HEK293 (cell line): Measurements from ENCODE around the gene RASGEF1B.

Experiments
- CTCF ChIA-PET: fragments of 350-600 bp; formaldehyde crosslinking; extraction: SDS; loops from one replicate; lab custom pipeline; 2021; ENCODE audit warnings: antibody characterized with exemption; lab: Yijun Ruan, JAX
- POLR2A ChIA-PET: fragments of 300-600 bp; formaldehyde crosslinking; extraction: SDS; loops from one replicate; lab custom pipeline; 2020; ENCODE audit warnings: antibody characterized with exemption, inconsistent platforms; lab: Yijun Ruan, JAX
- H3K27ac ChIP-seq: fragments of 200-500 bp; sonication (Bioruptor generic); 2 replicates; pipeline ENCODE4 v1.5.1; 2014; ENCODE audit warnings: low read depth, low read length, control low read depth, inconsistent platforms; ENCODE audit errors: extremely low read depth
- H3K36me3 ChIP-seq, 2 experiments: fragments of 200-500 bp in 1 of 2; sonication (Bioruptor generic) in 1 of 2; 1 replicate in 1 of 2; 2 replicates in 1 of 2; pipeline ENCODE4 v1.5.1; 2014 to 2017; ENCODE audit warnings: inconsistent platforms in 2 of 2, low read length in 2 of 2; ENCODE audit not compliant: control insufficient read depth in 2 of 2, insufficient read depth in 1 of 2
- H3K4me1 ChIP-seq: fragments of 200-500 bp; sonication (Bioruptor generic); 2 replicates; pipeline ENCODE4 v1.5.1; 2014; ENCODE audit warnings: mild to moderate bottlenecking, low read length, inconsistent platforms; ENCODE audit not compliant: control insufficient read depth, insufficient read depth
- H3K4me3 ChIP-seq: 2 replicates; pipeline ENCODE4 v1.5.1; 2011; ENCODE audit warnings: low read depth, mild to moderate bottlenecking, control low read depth, low read length, moderate library complexity
- H3K9me3 ChIP-seq: fragments of 200-500 bp; sonication (Bioruptor generic); 2 replicates; pipeline ENCODE4 v1.5.1; 2014; ENCODE audit warnings: low read depth, low read length, inconsistent platforms; ENCODE audit not compliant: control insufficient read depth, insufficient read depth
- BCL11A ChIP-seq: fragments of 450-650 bp; formaldehyde crosslinking; IDR thresholded peaks from 2 replicates; pipeline ENCODE4 v1.5.1; 2016; ENCODE audit warnings: low read depth, missing biosample characterization, missing genetic modification characterization
- GLIS2 ChIP-seq: fragments of 450-650 bp; formaldehyde crosslinking; IDR thresholded peaks from 2 replicates; pipeline ENCODE4 v1.5.1; 2016; ENCODE audit warnings: missing biosample characterization, missing genetic modification characterization
- MZF1 ChIP-seq: fragments of 450-650 bp; formaldehyde crosslinking; IDR thresholded peaks from 2 replicates; pipeline ENCODE4 v1.5.1; 2017; ENCODE audit warnings: missing biosample characterization, missing genetic modification characterization, borderline replicate concordance
- OVOL3 ChIP-seq: fragments of 450-650 bp; formaldehyde crosslinking; IDR thresholded peaks from 2 replicates; pipeline ENCODE4 v1.5.1; 2016; ENCODE audit warnings: missing biosample characterization, missing genetic modification characterization
- PRDM1 ChIP-seq: fragments of 450-650 bp; formaldehyde crosslinking; IDR thresholded peaks from 2 replicates; pipeline ENCODE4; 2016; ENCODE audit warnings: missing biosample characterization, missing genetic modification characterization
- SCRT2 ChIP-seq: fragments of 450-650 bp; formaldehyde crosslinking; IDR thresholded peaks from 2 replicates; pipeline ENCODE4 v1.5.1; 2016; ENCODE audit warnings: missing biosample characterization, missing genetic modification characterization
- SP7 ChIP-seq: fragments of 450-650 bp; formaldehyde crosslinking; IDR thresholded peaks from 2 replicates; pipeline ENCODE4 v1.5.1; 2016; ENCODE audit warnings: missing biosample characterization, missing genetic modification characterization
- TSHZ1 ChIP-seq: fragments of 450-650 bp; formaldehyde crosslinking; IDR thresholded peaks from 2 replicates; pipeline ENCODE4 v1.5.1; 2016; ENCODE audit warnings: missing biosample characterization, missing genetic modification characterization, borderline replicate concordance
- ZBTB17 ChIP-seq: fragments of 450-650 bp; formaldehyde crosslinking; IDR thresholded peaks from 2 replicates; pipeline ENCODE4 v1.5.1; 2016; ENCODE audit warnings: missing biosample characterization, missing genetic modification characterization
- ZBTB48 ChIP-seq: fragments of 450-650 bp; formaldehyde crosslinking; IDR thresholded peaks from 2 replicates; pipeline ENCODE4 v1.5.1; 2016; ENCODE audit warnings: missing biosample characterization, missing genetic modification characterization
- ZBTB49 ChIP-seq: fragments of 450-650 bp; formaldehyde crosslinking; IDR thresholded peaks from 2 replicates; pipeline ENCODE4 v1.5.1; 2016; ENCODE audit warnings: missing biosample characterization, missing genetic modification characterization, low read depth
- ZFP69B ChIP-seq: fragments of 450-650 bp; formaldehyde crosslinking; IDR thresholded peaks from 2 replicates; pipeline ENCODE4 v1.5.1; 2016; ENCODE audit warnings: missing biosample characterization, missing genetic modification characterization
- ZNF140 ChIP-seq: fragments of 450-650 bp; formaldehyde crosslinking; IDR thresholded peaks from 2 replicates; pipeline ENCODE4 v1.5.1; 2016; ENCODE audit warnings: missing biosample characterization, missing genetic modification characterization
- ZNF174 ChIP-seq: fragments of 450-650 bp; formaldehyde crosslinking; IDR thresholded peaks from 2 replicates; pipeline ENCODE4 v1.5.0; 2017; ENCODE audit warnings: missing biosample characterization, mild to moderate bottlenecking, missing genetic modification characterization
- ZNF223 ChIP-seq: fragments of 450-650 bp; formaldehyde crosslinking; IDR thresholded peaks from 2 replicates; pipeline ENCODE4 v1.5.1; 2016; ENCODE audit warnings: missing biosample characterization, missing genetic modification characterization
- ZNF324 ChIP-seq: fragments of 450-650 bp; formaldehyde crosslinking; IDR thresholded peaks from 2 replicates; pipeline ENCODE4 v1.5.1; 2016; ENCODE audit warnings: missing biosample characterization, missing genetic modification characterization
- ZNF354C ChIP-seq: fragments of 450-650 bp; formaldehyde crosslinking; IDR thresholded peaks from 2 replicates; pipeline ENCODE4 v1.5.1; 2016; ENCODE audit warnings: missing biosample characterization, missing genetic modification characterization, low read depth, borderline replicate concordance
- ZNF366 ChIP-seq: fragments of 450-650 bp; formaldehyde crosslinking; conservative IDR thresholded peaks from 2 replicates; pipeline ENCODE4 v1.5.1; 2016; ENCODE audit warnings: missing biosample characterization, missing genetic modification characterization
- ZNF416 ChIP-seq: fragments of 450-650 bp; formaldehyde crosslinking; IDR thresholded peaks from 2 replicates; pipeline ENCODE4 v1.5.1; 2016; ENCODE audit warnings: missing biosample characterization, missing genetic modification characterization
- ZNF48 ChIP-seq: fragments of 450-650 bp; formaldehyde crosslinking; IDR thresholded peaks from 2 replicates; pipeline ENCODE4 v1.5.1; 2016; ENCODE audit warnings: missing biosample characterization, missing genetic modification characterization
- ZNF658 ChIP-seq: fragments of 450-650 bp; formaldehyde crosslinking; IDR thresholded peaks from 2 replicates; pipeline ENCODE4; 2016; ENCODE audit warnings: missing biosample characterization, missing genetic modification characterization
- ZNF704 ChIP-seq: fragments of 450-650 bp; formaldehyde crosslinking; IDR thresholded peaks from 2 replicates; pipeline ENCODE4 v1.5.1; 2016; ENCODE audit warnings: missing biosample characterization, missing genetic modification characterization
- ZNF791 ChIP-seq: fragments of 450-650 bp; formaldehyde crosslinking; IDR thresholded peaks from 2 replicates; pipeline ENCODE4 v1.5.1; 2016; ENCODE audit warnings: missing biosample characterization, missing genetic modification characterization
- ZNF837 ChIP-seq: fragments of 450-650 bp; formaldehyde crosslinking; IDR thresholded peaks from 2 replicates; pipeline ENCODE4 v1.5.1; 2016; ENCODE audit warnings: missing biosample characterization, missing genetic modification characterization
- ZSCAN16 ChIP-seq: fragments of 450-650 bp; formaldehyde crosslinking; IDR thresholded peaks from 2 replicates; pipeline ENCODE4 v1.5.1; 2016; ENCODE audit warnings: missing biosample characterization, missing genetic modification characterization
- ZSCAN18 ChIP-seq: fragments of 450-650 bp; formaldehyde crosslinking; IDR thresholded peaks from 2 replicates; pipeline ENCODE4 v1.5.1; 2016; ENCODE audit warnings: missing biosample characterization, missing genetic modification characterization

Gene RASGEF1B

GRCh38 chr4:81459228-81459627 lies 12.5 kb downstream of the RASGEF1B start:
- Histone ChIP-seq H3K4me1 (no peaks in the 10 kb centered on the region), H3K27ac (no peak overlapping the region)
- TF ChIP-seq GLIS2 (tag by site-specific recombination) (no peak), ZNF366 (tag by site-specific recombination) (no peak), TSHZ1 (tag by site-specific recombination) (no peak), ZNF174 (tag by site-specific recombination) (no peak), ZNF837 (tag by site-specific recombination) (no peak), ZNF140 (no peak), ZBTB48 (tag by site-specific recombination) (no peak), BCL11A (tag by site-specific recombination) (no peak), ZNF704 (tag by site-specific recombination) (no peak), ZNF658 (tag by site-specific recombination) (no peak), ZFP69B (tag by site-specific recombination) (no peak)
- TF ChIP-seq, all 188 proteins: peak for 0
- H3K36me3 ChIP-seq, result peaks cover 4 to 40% of the 10 kb centered on the region in 2 experiments
- CTCF ChIA-PET, result interaction anchor here (0.6 kb wide), 1 partner anchor 809 kb away, joined by 3 read pairs; no protein-coding TSS in a partner anchor
- POLR2A ChIA-PET, result no interaction called here
- no peaks in the 10 kb centered on the region for H3K9me3 ChIP-seq
- H3K4me3 ChIP-seq, result no peak overlapping the region

GRCh38 chr4:81457921-81458520 lies 13.7 kb downstream of the RASGEF1B start:
- H3K4me3 ChIP-seq, result no peak overlapping the region
- H3K27ac ChIP-seq, result no peak overlapping the region
- no peaks in the 10 kb centered on the region for H3K9me3 ChIP-seq
- no peaks in the 10 kb centered on the region for H3K4me1 ChIP-seq
- ChIA-PET POLR2A (no interaction called here), CTCF (interaction anchor here (1.2 kb wide), 1 partner anchor 52 kb away, joined by 4 read pairs; no protein-coding TSS in a partner anchor)
- H3K36me3 ChIP-seq, result peaks cover 4 to 52% of the 10 kb centered on the region in 2 experiments
- TF ChIP-seq SP7 (tag by site-specific recombination) (no peak), ZNF324 (tag by site-specific recombination) (no peak), PRDM1 (tag by site-specific recombination) (no peak), ZNF354C (tag by site-specific recombination) (no peak), ZSCAN16 (tag by site-specific recombination) (no peak), ZNF48 (tag by site-specific recombination) (no peak), ZBTB17 (tag by site-specific recombination) (no peak), ZSCAN18 (tag by site-specific recombination) (no peak), ZNF416 (tag by site-specific recombination) (no peak), ZNF791 (no peak), ZNF837 (tag by site-specific recombination) (no peak), OVOL3 (tag by site-specific recombination) (no peak), SCRT2 (tag by site-specific recombination) (no peak), ZNF223 (no peak), BCL11A (tag by site-specific recombination) (no peak), ZBTB49 (tag by site-specific recombination) (no peak), MZF1 (tag by site-specific recombination) (no peak)
